ENCODE results near the gene SLC10A7.

Gene SLC10A7

GRCh38 chr4:146382194-146382593, 139.5 kb downstream of the SLC10A7 start:
- Histone ChIP-seq H3K36me3 (no peaks in the 10 kb centered on the region), H3K4me1 (peaks cover 7% of the 10 kb centered on the region; the same call in 1 of the 2 replicates), H3K9me3 (no peaks in the 10 kb centered on the region), H3K4me3 (ENCODE audit: low read depth, low read length) (no peak overlapping the region), H3K27me3 (no peaks in the 10 kb centered on the region)
- DNase-seq: no peak
- no peak for TF ChIP-seq CTCF (IDR thresholded peaks at IDR 0.05; ENCODE audit: low read depth, low read length)

- H3K9me3 ChIP-seq: no peaks in the 10 kb centered on the region
- peaks cover 7% of the 10 kb centered on the region; the same call in 1 of the 2 replicates for H3K4me1 ChIP-seq
- DNase-seq: peak; percentile 12
- TF ChIP-seq CTCF (IDR thresholded peaks at IDR 0.05; ENCODE audit: low read depth, low read length): no peak
- H3K36me3 ChIP-seq: no peaks in the 10 kb centered on the region
- no peak overlapping the region for H3K4me3 ChIP-seq (ENCODE audit: low read depth, low read length)
- H3K27me3 ChIP-seq: no peaks in the 10 kb centered on the region
Measured at GRCh38 chr4:146381263-146381872, 140.4 kb downstream of the SLC10A7 start.

- no peak for TF ChIP-seq CTCF (IDR thresholded peaks at IDR 0.05; ENCODE audit: low read depth, low read length)
- no peak for DNase-seq
- H3K9me3 ChIP-seq: no peaks in the 10 kb centered on the region
- no peaks in the 10 kb centered on the region for H3K36me3 ChIP-seq
- no peak overlapping the region for H3K4me3 ChIP-seq (ENCODE audit: low read depth, low read length)
- H3K4me1 ChIP-seq: peaks cover 7% of the 10 kb centered on the region; the same call in 1 of the 2 replicates
- H3K27me3 ChIP-seq: no peaks in the 10 kb centered on the region
Measured at GRCh38 chr4:146379744-146380143, 142.0 kb downstream of the SLC10A7 start.

- Histone ChIP-seq H3K27me3 (no peaks in the 10 kb centered on the region), H3K4me3 (ENCODE audit: low read depth, low read length) (no peak overlapping the region), H3K36me3 (no peaks in the 10 kb centered on the region), H3K4me1 (peaks cover 8% of the 10 kb centered on the region), H3K9me3 (no peaks in the 10 kb centered on the region)
- no peak for DNase-seq
- TF ChIP-seq CTCF (IDR thresholded peaks at IDR 0.05; ENCODE audit: low read depth, low read length): no peak
Measured at GRCh38 chr4:146371812-146372211, 149.9 kb downstream of the SLC10A7 start.

- no peak overlapping the region for H3K4me3 ChIP-seq (ENCODE audit: low read depth, low read length)
- no peak for TF ChIP-seq CTCF (IDR thresholded peaks at IDR 0.05; ENCODE audit: low read depth, low read length)
- peaks cover 8% of the 10 kb centered on the region for H3K4me1 ChIP-seq
- H3K36me3 ChIP-seq: no peaks in the 10 kb centered on the region
- H3K9me3 ChIP-seq: no peaks in the 10 kb centered on the region
- DNase-seq: no peak
- H3K27me3 ChIP-seq: no peaks in the 10 kb centered on the region
Measured at GRCh38 chr4:146370841-146371240, 150.9 kb downstream of the SLC10A7 start.

- DNase-seq: no peak
- Histone ChIP-seq H3K36me3 (no peaks in the 10 kb centered on the region), H3K4me1 (peaks cover 8% of the 10 kb centered on the region), H3K4me3 (ENCODE audit: low read depth, low read length) (no peak overlapping the region), H3K27me3 (no peaks in the 10 kb centered on the region), H3K9me3 (no peaks in the 10 kb centered on the region)
- TF ChIP-seq CTCF (IDR thresholded peaks at IDR 0.05; ENCODE audit: low read depth, low read length): no peak
Measured at GRCh38 chr4:146369446-146369845, 152.3 kb downstream of the SLC10A7 start.
